Left ventricle myocardium superior (tissue), 1 donor: Measurements from ENCODE around the gene GPT2. TPM values are rescaled to one million over a fixed set of nuclear protein-coding genes. Genes with fewer than 3 reads are reported as not detected.
"Not testable (repeated sequence)": the region's sequence is repeated elsewhere in the genome, so short reads cannot be mapped to it uniquely, and the experiment has no call there.

Experiments
- ATAC-seq: fragments of 200-7000 bp; cut with Tn5 transposase; one replicate; pipeline ENCODE4 v1.9.1; 2020; ENCODE audit warnings: mild to moderate bottlenecking, moderate library complexity
- DNase-seq: peaks from one replicate; pipeline ENCODE4 v3.0.0-alpha.2; 2020
- intact Hi-C: fragments of 100-400 bp; cut with micrococcal nuclease; formaldehyde crosslinking; loops from one replicate; pipeline ENCODE4 v1.11.0; 2022
- total RNA-seq: library from RNA; stranded (reverse); fragmentation: NEBNext Ultra II Directional; extraction: Animal tissue kit (Norgen Biotek cat#: 25700); gene quantifications from one replicate; pipeline ENCODE4 v1.2.1, GENCODE V29; 2021
- donor health status: DM: no; HTN: yes; CAD: no; lungs with severe emphysema.

GPT2 gene
- total RNA-seq, 1 donor from 2014 or later, result 27.9 TPM

GRCh38 chr16:46858151-46858550 lies 26.0 kb upstream of the GPT2 start:
- no peak for DNase-seq
- intact Hi-C loops, result no loop called here
- ATAC-seq, result no peak

GRCh38 chr16:46859719-46860152 lies 24.4 kb upstream of the GPT2 start:
- intact Hi-C loops, result no loop called here

GRCh38 chr16:46862555-46863447 lies 21.4 kb upstream of the GPT2 start:
- intact Hi-C loops, result no loop called here
- DNase-seq (no peak), ATAC-seq (no peak)

More at GRCh38 chr16:46859719-46860152, 24.4 kb upstream of the GPT2 start:
- ATAC-seq (no peak), DNase-seq (no peak)

- DNase-seq (no peak), ATAC-seq (no peak)
- intact Hi-C loops, result no loop called here
These were observed 17.9 kb upstream of the GPT2 start for GRCh38 chr16:46866286-46866685.

GRCh38 chr16:46867486-46867885 lies 16.7 kb upstream of the GPT2 start:
- intact Hi-C loops, DNase-seq, ATAC-seq: not testable (repeated sequence)

GRCh38 chr16:46868891-46869290 lies 15.3 kb upstream of the GPT2 start:
- ATAC-seq, DNase-seq, intact Hi-C loops: not testable (repeated sequence)

- ATAC-seq (no peak), DNase-seq (no peak)
- intact Hi-C loops, result no loop called here
These were observed 12.6 kb upstream of the GPT2 start for GRCh38 chr16:46871597-46871996.

- DNase-seq (no peak), ATAC-seq (no peak)
- intact Hi-C loops, result no loop called here
These were observed 11.0 kb upstream of the GPT2 start for GRCh38 chr16:46873201-46873600.

GRCh38 chr16:46875243-46875642 lies 8.9 kb upstream of the GPT2 start:
- ATAC-seq (no peak), DNase-seq (no peak)
- intact Hi-C loops, result no loop called here

- DNase-seq, result no peak
- ATAC-seq, result no peak
- intact Hi-C loops, result no loop called here
These were observed 1.7 kb upstream of the GPT2 start for GRCh38 chr16:46882304-46882939.

GRCh38 chr16:46882940-46883307 lies 1.2 kb upstream of the GPT2 start:
- DNase-seq (no peak), ATAC-seq (no peak)
- intact Hi-C loops, result no loop called here

- intact Hi-C loops, result no loop called here
- DNase-seq (no peak), ATAC-seq (no peak)
These were observed 841 bp upstream of the GPT2 start for GRCh38 chr16:46883353-46883689.

- DNase-seq (peak; percentile 42), ATAC-seq (peak; percentile 14)
- intact Hi-C loops, result no loop called here
These were observed 541 bp downstream of the GPT2 start for GRCh38 chr16:46884513-46885293.

- peak; percentile 48 for DNase-seq
- intact Hi-C loops, result no loop called here
- ATAC-seq, result no peak
These were observed 2.0 kb downstream of the GPT2 start for GRCh38 chr16:46885960-46886763.

GRCh38 chr16:46886764-46887523 lies 2.8 kb downstream of the GPT2 start:
- no peak for DNase-seq
- intact Hi-C loops, result no loop called here
- ATAC-seq, result no peak

- intact Hi-C loops, result no loop called here
- no peak for DNase-seq
- ATAC-seq, result no peak
These were observed 3.3 kb downstream of the GPT2 start for GRCh38 chr16:46887524-46887854.

- intact Hi-C loops, result no loop called here
- DNase-seq, result no peak
- no peak for ATAC-seq
These were observed 5.2 kb downstream of the GPT2 start for GRCh38 chr16:46889245-46889941.

- ATAC-seq, result no peak
- no peak for DNase-seq
- intact Hi-C loops, result no loop called here
These were observed 5.8 kb downstream of the GPT2 start for GRCh38 chr16:46889942-46890300.
